ENCODE results near the gene CLSTN2.

Gene CLSTN2

GRCh38 chr3:140196970-140197369, 262.0 kb downstream of the CLSTN2 start:
- TF ChIP-seq CTBP1 (IDR thresholded peaks at IDR 0.05; ENCODE audit: borderline replicate concordance): no peak
- no peak for TF ChIP-seq FOXK2 (IDR thresholded peaks at IDR 0.05)
- no peak for TF ChIP-seq SUZ12 (IDR thresholded peaks at IDR 0.05)
- no peak for TF ChIP-seq TARDBP (IDR thresholded peaks at IDR 0.05)
- TF ChIP-seq SP1 (IDR thresholded peaks at IDR 0.05): no peak
- no peak for TF ChIP-seq FOXM1 (IDR thresholded peaks at IDR 0.05; ENCODE audit: borderline replicate concordance)
- no peak for TF ChIP-seq ARNT (IDR thresholded peaks at IDR 0.05)
- TF ChIP-seq LEF1 (IDR thresholded peaks at IDR 0.05; ENCODE audit: borderline replicate concordance): no peak
- TF ChIP-seq PKNOX1 (IDR thresholded peaks at IDR 0.05): no peak
- no peak for TF ChIP-seq ZNF384 (IDR thresholded peaks at IDR 0.05)
- no peak for TF ChIP-seq BHLHE40 (IDR thresholded peaks at IDR 0.05; ENCODE audit: borderline replicate concordance)
- TF ChIP-seq NFRKB (IDR thresholded peaks at IDR 0.05): no peak
- TF ChIP-seq FOXA1 (IDR thresholded peaks at IDR 0.05): no peak
- no peak for TF ChIP-seq HDGF (IDR thresholded peaks at IDR 0.05; ENCODE audit: borderline replicate concordance)
- TF ChIP-seq L3MBTL2 (conservative IDR thresholded peaks at IDR 0.05): no peak
- no peak for TF ChIP-seq ELF4 (IDR thresholded peaks at IDR 0.05)
- CTCF ChIA-PET: no interaction called here
- POLR2A ChIA-PET: no interaction called here
- no peak for DNase-seq (ENCODE audit: extremely low spot score)

GRCh38 chr3:140198242-140198641, 263.3 kb downstream of the CLSTN2 start:
- POLR2A ChIA-PET: no interaction called here
- TF ChIP-seq ARNT (IDR thresholded peaks at IDR 0.05) (no peak), ELF4 (IDR thresholded peaks at IDR 0.05) (no peak), FOXA1 (IDR thresholded peaks at IDR 0.05) (no peak), ZNF384 (IDR thresholded peaks at IDR 0.05) (no peak), FOXK2 (IDR thresholded peaks at IDR 0.05) (no peak), TARDBP (IDR thresholded peaks at IDR 0.05) (no peak), PKNOX1 (IDR thresholded peaks at IDR 0.05) (no peak)
- CTCF ChIA-PET: no interaction called here
- DNase-seq (ENCODE audit: extremely low spot score): no peak

- DNase-seq (ENCODE audit: extremely low spot score): no peak
- CTCF ChIA-PET: interaction anchor here (0.6 kb wide), 1 partner anchor 17 kb away, joined by 3 read pairs; no protein-coding TSS in a partner anchor
- no peak for TF ChIP-seq SUZ12 (IDR thresholded peaks at IDR 0.05)
- TF ChIP-seq SP1 (IDR thresholded peaks at IDR 0.05): no peak
- no peak for TF ChIP-seq CTBP1 (IDR thresholded peaks at IDR 0.05; ENCODE audit: borderline replicate concordance)
- TF ChIP-seq FOXM1 (IDR thresholded peaks at IDR 0.05; ENCODE audit: borderline replicate concordance): no peak
- no peak for TF ChIP-seq L3MBTL2 (conservative IDR thresholded peaks at IDR 0.05)
- TF ChIP-seq FOXK2 (IDR thresholded peaks at IDR 0.05): no peak
- TF ChIP-seq FOXA1 (IDR thresholded peaks at IDR 0.05): no peak
- no peak for TF ChIP-seq HDGF (IDR thresholded peaks at IDR 0.05; ENCODE audit: borderline replicate concordance)
- no peak for TF ChIP-seq ARNT (IDR thresholded peaks at IDR 0.05)
- TF ChIP-seq ZNF384 (IDR thresholded peaks at IDR 0.05): no peak
- no peak for TF ChIP-seq TARDBP (IDR thresholded peaks at IDR 0.05)
- no peak for TF ChIP-seq LEF1 (IDR thresholded peaks at IDR 0.05; ENCODE audit: borderline replicate concordance)
- POLR2A ChIA-PET: no interaction called here
These were observed 264.0 kb downstream of the CLSTN2 start for GRCh38 chr3:140199008-140199407.

GRCh38 chr3:140199743-140200142, 264.8 kb downstream of the CLSTN2 start:
- CTCF ChIA-PET: no interaction called here
- DNase-seq (ENCODE audit: extremely low spot score): no peak
- no peak for TF ChIP-seq TARDBP (IDR thresholded peaks at IDR 0.05)
- TF ChIP-seq FOXM1 (IDR thresholded peaks at IDR 0.05; ENCODE audit: borderline replicate concordance): no peak
- TF ChIP-seq SUZ12 (IDR thresholded peaks at IDR 0.05): no peak
- TF ChIP-seq LEF1 (IDR thresholded peaks at IDR 0.05; ENCODE audit: borderline replicate concordance): no peak
- TF ChIP-seq NFRKB (IDR thresholded peaks at IDR 0.05): no peak
- no peak for TF ChIP-seq ARNT (IDR thresholded peaks at IDR 0.05)
- no peak for TF ChIP-seq FOXA1 (IDR thresholded peaks at IDR 0.05)
- no peak for TF ChIP-seq HDGF (IDR thresholded peaks at IDR 0.05; ENCODE audit: borderline replicate concordance)
- TF ChIP-seq ELF4 (IDR thresholded peaks at IDR 0.05): no peak
- TF ChIP-seq L3MBTL2 (conservative IDR thresholded peaks at IDR 0.05): no peak
- no peak for TF ChIP-seq BHLHE40 (IDR thresholded peaks at IDR 0.05; ENCODE audit: borderline replicate concordance)
- TF ChIP-seq SP1 (IDR thresholded peaks at IDR 0.05): no peak
- no peak for TF ChIP-seq CTBP1 (IDR thresholded peaks at IDR 0.05; ENCODE audit: borderline replicate concordance)
- no peak for TF ChIP-seq ZNF384 (IDR thresholded peaks at IDR 0.05)
- no peak for TF ChIP-seq PKNOX1 (IDR thresholded peaks at IDR 0.05)
- POLR2A ChIA-PET: no interaction called here

GRCh38 chr3:140203510-140203909, 268.5 kb downstream of the CLSTN2 start:
- DNase-seq (ENCODE audit: extremely low spot score): no peak
- CTCF ChIA-PET: no interaction called here
- no peak for TF ChIP-seq HDGF (IDR thresholded peaks at IDR 0.05; ENCODE audit: borderline replicate concordance)
- peak; percentile 75 for TF ChIP-seq PKNOX1 (IDR thresholded peaks at IDR 0.05)
- no peak for TF ChIP-seq L3MBTL2 (conservative IDR thresholded peaks at IDR 0.05)
- no peak for TF ChIP-seq ARNT (IDR thresholded peaks at IDR 0.05)
- POLR2A ChIA-PET: no interaction called here

- TF ChIP-seq SUZ12 (IDR thresholded peaks at IDR 0.05) (no peak), BHLHE40 (IDR thresholded peaks at IDR 0.05; ENCODE audit: borderline replicate concordance) (no peak), TARDBP (IDR thresholded peaks at IDR 0.05) (no peak), FOXA1 (IDR thresholded peaks at IDR 0.05) (no peak), CTBP1 (IDR thresholded peaks at IDR 0.05; ENCODE audit: borderline replicate concordance) (no peak), L3MBTL2 (conservative IDR thresholded peaks at IDR 0.05) (no peak), NFRKB (IDR thresholded peaks at IDR 0.05) (no peak)
- ChIA-PET POLR2A (no interaction called here), CTCF (no interaction called here)
- DNase-seq (ENCODE audit: extremely low spot score): no peak
These were observed 269.4 kb downstream of the CLSTN2 start for GRCh38 chr3:140204271-140204984.

All from HEK293T (cell line).